ENCODE data around the gene MYL3.
"Not testable (repeated sequence)": the region's sequence is repeated elsewhere in the genome, so short reads cannot be mapped to it uniquely, and the experiment has no call there.

MYL3 gene

GRCh38 chr3:46811615-46812236 lies 51.5 kb downstream of the MYL3 start:
- H3K4me3 ChIP-seq (ENCODE audit: low read depth, low read length), result no peak overlapping the region

GRCh38 chr3:46808766-46809165 lies 54.5 kb downstream of the MYL3 start:
- H3K27me3 ChIP-seq (ENCODE audit: insufficient read depth, low read depth, severe bottlenecking), result peaks cover 11% of the 10 kb centered on the region
- not testable (repeated sequence) for H3K4me3 ChIP-seq (ENCODE audit: low read depth, low read length); DNase-seq; H3K27ac ChIP-seq; H3K36me3 ChIP-seq; H3K9me3 ChIP-seq (ENCODE audit: severe bottlenecking)

More at GRCh38 chr3:46811615-46812236, 51.5 kb downstream of the MYL3 start:
- no peaks in the 10 kb centered on the region for H3K9me3 ChIP-seq (ENCODE audit: severe bottlenecking)
- no peak for DNase-seq
- no peaks in the 10 kb centered on the region for H3K36me3 ChIP-seq
- no peak for TF ChIP-seq CTCF (IDR thresholded peaks at IDR 0.05; ENCODE audit: low read depth, low read length)
- no peak overlapping the region for H3K27ac ChIP-seq
- peaks cover 4% of the 10 kb centered on the region for H3K27me3 ChIP-seq (ENCODE audit: insufficient read depth, low read depth, severe bottlenecking)

Data from WERI-Rb-1 (cell line).